Keratinocyte (primary cell): ENCODE measurements around the gene TCN1. TPM values are rescaled to one million over a fixed set of nuclear protein-coding genes. Genes with fewer than 3 reads are reported as not detected.

Source experiments
- DNase-seq: peaks from one replicate; pipeline ENCODE4 v3.0.0-alpha.2; 2011; ENCODE audit warnings: low read depth, missing footprints, low spot score
- FAIRE-seq: peaks from 2 replicates; lab custom pipeline; 2011; peaks lifted over from hg19 to GRCh38; lab: Jason Lieb, UNC
- H2AFZ ChIP-seq: 2 replicates; pipeline ENCODE4 v1.6.0; 2012; ENCODE audit warnings: low read length, control low read depth, inconsistent platforms; ENCODE audit not compliant: control insufficient read depth
- H3K27ac ChIP-seq: 2 replicates; pipeline ENCODE4 v1.5.1; 2011; ENCODE audit warnings: low read length; ENCODE audit not compliant: control insufficient read depth, insufficient read depth
- H3K27me3 ChIP-seq: 3 replicates; pipeline ENCODE4 v1.6.0; 2011; ENCODE audit warnings: low read length; ENCODE audit not compliant: control insufficient read depth, insufficient read depth; ENCODE audit errors: extremely low read depth
- H3K36me3 ChIP-seq, 2 experiments: 2 replicates in 1 of 2; 3 replicates in 1 of 2; pipeline ENCODE4 v1.5.1; 2011; ENCODE audit warnings: low read length in 2 of 2, mild to moderate bottlenecking in 1 of 2; ENCODE audit not compliant: control insufficient read depth in 2 of 2, insufficient read depth in 2 of 2; ENCODE audit errors: extremely low read depth in 1 of 2
- H3K4me1 ChIP-seq: 3 replicates; pipeline ENCODE4 v1.5.1; 2011; ENCODE audit warnings: low read length; ENCODE audit not compliant: control insufficient read depth, insufficient read depth; ENCODE audit errors: extremely low read depth
- H3K4me2 ChIP-seq: 3 replicates; pipeline ENCODE4 v1.6.0; 2011; ENCODE audit warnings: low read depth, low read length; ENCODE audit not compliant: control insufficient read depth, insufficient read depth; ENCODE audit errors: extremely low read depth
- H3K4me3 ChIP-seq, 3 experiments: fragments of 200-600 bp in 1 of 3; sonication (generic) in 1 of 3; 2 replicates in 2 of 3; 3 replicates in 1 of 3; pipeline ENCODE4 v1.5.1; 2011 to 2016; ENCODE audit warnings: low read length in 3 of 3, mild to moderate bottlenecking in 3 of 3, control low read depth in 2 of 3, inconsistent platforms in 1 of 3, low read depth in 1 of 3, mixed read lengths in 1 of 3, mixed run types in 1 of 3, moderate library complexity in 1 of 3; ENCODE audit not compliant: control insufficient read depth in 2 of 3, insufficient read depth in 2 of 3; ENCODE audit errors: extremely low read depth in 1 of 3
- H3K79me2 ChIP-seq: 2 replicates; pipeline ENCODE4 v1.6.0; 2012; ENCODE audit warnings: low read length; ENCODE audit not compliant: control insufficient read depth, insufficient read depth
- H3K9ac ChIP-seq: 3 replicates; pipeline ENCODE4 v1.6.0; 2011; ENCODE audit warnings: low read length; ENCODE audit not compliant: control insufficient read depth, insufficient read depth; ENCODE audit errors: extremely low read depth
- H3K9me1 ChIP-seq: 3 replicates; pipeline ENCODE4 v1.6.0; 2011; ENCODE audit warnings: low read length; ENCODE audit not compliant: control insufficient read depth, insufficient read depth; ENCODE audit errors: extremely low read depth
- H3K9me3 ChIP-seq: 2 replicates; pipeline ENCODE4 v1.5.1; 2012; ENCODE audit warnings: low read depth, low read length; ENCODE audit not compliant: control insufficient read depth
- H4K20me1 ChIP-seq: 3 replicates; pipeline ENCODE4 v1.6.0; 2011; ENCODE audit warnings: low read length; ENCODE audit not compliant: control insufficient read depth, insufficient read depth; ENCODE audit errors: extremely low read depth
- EZH2 ChIP-seq: IDR thresholded peaks from one replicate; pipeline ENCODE4 v1.6.1; 2012; ENCODE audit warnings: inconsistent platforms, mild to moderate bottlenecking, low read length, moderate library complexity
- dilution Hi-C: fragments of 300-500 bp; cut with MboI; formaldehyde crosslinking; loops from one replicate; pipeline ENCODE4 v1.7.0; 2020; ENCODE audit warnings: low sequenced_read_pairs; ENCODE audit not compliant: extremely low pct_ligation_motif_present
- polyA plus RNA-seq, 5 experiments: library from polyadenylated mRNA; depleted of rRNA in 3 of 5; stranded (reverse) in 3 of 5; stranded (forward) in 1 of 5; unstranded in 1 of 5; fragments of >200 nt; gene quantifications; 1 replicate in 1 of 5; 2 replicates in 3 of 5; 3 replicates in 1 of 5; pipeline versions ENCODE4 v1.2.1 to v1.2.3, GENCODE V29; 2011 to 2012; ENCODE audit warnings: missing spikeins in 2 of 5, low read depth in 1 of 5, low replicate concordance in 1 of 5
- TF ChIP-seq, protein P1 (sequence below), 3 experiments: IDR thresholded peaks in 1 of 3; conservative IDR thresholded peaks in 1 of 3; optimal IDR thresholded peaks in 1 of 3; 2 replicates in 2 of 3; 3 replicates in 1 of 3; pipeline versions ENCODE3 to v1.5.1; 2011; ENCODE audit warnings: low read length in 3 of 3, mild to moderate bottlenecking in 3 of 3, moderate library complexity in 2 of 3, control low read depth in 1 of 3, inconsistent platforms in 1 of 3; ENCODE audit not compliant: insufficient read depth in 2 of 3; ENCODE audit errors: extremely low read depth in 1 of 3

Gene TCN1
- polyA plus RNA-seq, 1 donor (not counting 4 experiments of a cell fraction or from before 2014, with no cell fraction given): 3.7 TPM

DNA sequence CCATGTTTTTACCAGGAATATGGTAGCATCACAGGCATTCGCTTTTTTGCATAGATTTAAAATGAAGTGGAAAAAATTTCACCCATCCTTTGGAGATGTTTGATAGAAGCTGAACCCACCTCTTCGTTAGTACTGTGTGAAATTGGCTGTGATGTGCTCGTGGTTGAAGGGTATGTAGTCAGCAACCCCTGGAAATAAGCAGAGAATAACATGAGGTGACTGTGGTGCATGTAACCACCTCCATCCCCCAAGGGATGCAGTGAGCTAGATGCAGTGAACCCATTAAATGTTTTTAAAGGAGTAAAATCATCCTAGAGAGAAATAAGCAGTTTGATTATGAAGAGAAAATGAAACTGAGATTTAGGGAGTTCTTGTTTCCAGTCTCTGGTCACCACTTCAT lies 36.9 kb downstream of the TCN1 start:
- no peaks in the 10 kb centered on the region for H4K20me1 ChIP-seq
- no peaks in the 10 kb centered on the region for H3K79me2 ChIP-seq
- H3K27me3 ChIP-seq: no peaks in the 10 kb centered on the region
- no peak overlapping the region for H3K4me2 ChIP-seq
- DNase-seq (no peak), FAIRE-seq (no peak)
- TF ChIP-seq EZH2: no peak
- TF ChIP-seq, protein P1, sequence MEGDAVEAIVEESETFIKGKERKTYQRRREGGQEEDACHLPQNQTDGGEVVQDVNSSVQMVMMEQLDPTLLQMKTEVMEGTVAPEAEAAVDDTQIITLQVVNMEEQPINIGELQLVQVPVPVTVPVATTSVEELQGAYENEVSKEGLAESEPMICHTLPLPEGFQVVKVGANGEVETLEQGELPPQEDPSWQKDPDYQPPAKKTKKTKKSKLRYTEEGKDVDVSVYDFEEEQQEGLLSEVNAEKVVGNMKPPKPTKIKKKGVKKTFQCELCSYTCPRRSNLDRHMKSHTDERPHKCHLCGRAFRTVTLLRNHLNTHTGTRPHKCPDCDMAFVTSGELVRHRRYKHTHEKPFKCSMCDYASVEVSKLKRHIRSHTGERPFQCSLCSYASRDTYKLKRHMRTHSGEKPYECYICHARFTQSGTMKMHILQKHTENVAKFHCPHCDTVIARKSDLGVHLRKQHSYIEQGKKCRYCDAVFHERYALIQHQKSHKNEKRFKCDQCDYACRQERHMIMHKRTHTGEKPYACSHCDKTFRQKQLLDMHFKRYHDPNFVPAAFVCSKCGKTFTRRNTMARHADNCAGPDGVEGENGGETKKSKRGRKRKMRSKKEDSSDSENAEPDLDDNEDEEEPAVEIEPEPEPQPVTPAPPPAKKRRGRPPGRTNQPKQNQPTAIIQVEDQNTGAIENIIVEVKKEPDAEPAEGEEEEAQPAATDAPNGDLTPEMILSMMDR (optimal IDR thresholded peaks at IDR 0.05 in 1 of 3, IDR thresholded peaks at IDR 0.05 in 1 of 3, conservative IDR thresholded peaks at IDR 0.05 in 1 of 3; ENCODE audit: extremely low read depth in 1 of 3, insufficient read depth in 2 of 3, low read length in 3 of 3): no peak
- no peaks in the 10 kb centered on the region for H3K36me3 ChIP-seq
- H3K9me1 ChIP-seq: no peaks in the 10 kb centered on the region
- dilution Hi-C loops: no loop called here
- H3K27ac ChIP-seq: no peak overlapping the region
- H3K9me3 ChIP-seq: no peaks in the 10 kb centered on the region
- H2AFZ ChIP-seq: no peak overlapping the region
- H3K4me1 ChIP-seq: no peaks in the 10 kb centered on the region
- H3K9ac ChIP-seq: no peak overlapping the region
- H3K4me3 ChIP-seq: no peak overlapping the region

DNA sequence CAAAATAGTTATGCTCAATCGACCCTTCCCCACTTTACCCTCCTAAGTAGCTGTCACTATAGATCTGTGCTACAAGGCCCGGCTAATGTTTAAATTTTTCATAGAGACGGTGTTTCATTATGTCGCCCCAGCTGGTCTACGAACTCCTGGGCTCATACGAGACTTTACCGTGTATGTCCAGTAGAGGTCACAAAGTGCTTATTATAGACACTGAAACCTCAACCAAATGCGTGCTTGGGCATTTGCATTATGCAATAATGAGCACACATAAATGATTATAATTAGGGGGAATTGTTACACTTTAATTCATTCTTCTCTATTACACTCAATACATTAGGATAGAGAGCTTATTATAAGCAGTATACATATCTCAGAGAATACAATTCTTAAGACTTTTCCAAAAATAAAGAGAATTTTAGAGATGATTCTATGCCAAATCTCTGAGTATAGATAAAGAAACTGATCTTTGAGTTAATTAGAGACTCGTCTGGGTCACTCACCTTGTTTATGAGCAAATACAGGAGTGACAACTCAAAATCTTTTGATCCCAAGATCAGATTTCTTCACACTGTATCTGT lies 43.2 kb downstream of the TCN1 start:
- H3K9me1 ChIP-seq: no peaks in the 10 kb centered on the region
- no peak for TF ChIP-seq EZH2
- TF ChIP-seq, protein P1 (optimal IDR thresholded peaks at IDR 0.05 in 1 of 3, IDR thresholded peaks at IDR 0.05 in 1 of 3, conservative IDR thresholded peaks at IDR 0.05 in 1 of 3; ENCODE audit: extremely low read depth in 1 of 3, insufficient read depth in 2 of 3, low read length in 3 of 3): peak; percentile 44 to 66 (median 65)
- H3K36me3 ChIP-seq: no peaks in the 10 kb centered on the region
- H2AFZ ChIP-seq: no peak overlapping the region
- no peaks in the 10 kb centered on the region for H3K4me1 ChIP-seq
- H4K20me1 ChIP-seq: no peaks in the 10 kb centered on the region
- peak; percentile 81 for FAIRE-seq
- DNase-seq: no peak
- no peaks in the 10 kb centered on the region for H3K27me3 ChIP-seq
- no peak overlapping the region for H3K9ac ChIP-seq
- H3K4me2 ChIP-seq: no peak overlapping the region
- no peak overlapping the region for H3K27ac ChIP-seq
- H3K9me3 ChIP-seq: no peaks in the 10 kb centered on the region
- H3K79me2 ChIP-seq: no peaks in the 10 kb centered on the region
- dilution Hi-C loops: no loop called here
- no peak overlapping the region for H3K4me3 ChIP-seq
